SK-N-SH (cell line): ENCODE measurements around the gene SLAIN1. TPM values are rescaled to one million over a fixed set of nuclear protein-coding genes. Genes with fewer than 3 reads are reported as not detected.

Experiments used
- CTCF ChIA-PET: fragments of 300-600, 350-600 bp; formaldehyde crosslinking; extraction: SDS; loops from one replicate; lab custom pipeline; 2021; lab: Yijun Ruan, JAX
- POLR2A ChIA-PET: fragments of 350-600 bp; sonication (Branson Sonifier 250); formaldehyde crosslinking; extraction: SDS; loops from one replicate; lab custom pipeline; 2020; ENCODE audit warnings: antibody characterized with exemption, inconsistent platforms; lab: Yijun Ruan, JAX
- DNase-seq: peaks from one replicate; pipeline ENCODE4 v3.0.0; 2012
- H2AFZ ChIP-seq: fragments of 200-600 bp; sonication (generic); 2 replicates; pipeline ENCODE4 v1.8.1; 2016; ENCODE audit warnings: antibody characterized with exemption, mild to moderate bottlenecking, low read depth
- H3F3A ChIP-seq: fragments of 200-600 bp; sonication (generic); replicated peaks from 2 replicates; pipeline ENCODE3; 2016; ENCODE audit warnings: antibody characterized with exemption, mild to moderate bottlenecking; ENCODE audit not compliant: insufficient read depth
- H3K27ac ChIP-seq, 2 experiments: fragments of 200-500 bp in 1 of 2; fragments of 200-600 bp in 1 of 2; sonication (Bioruptor generic) in 1 of 2; sonication (generic), shearing (Covaris generic) in 1 of 2; 2 replicates each; pipeline versions ENCODE4 v1.5.1 to v1.6.1; 2014 to 2016; ENCODE audit warnings: low read depth in 2 of 2, inconsistent platforms in 1 of 2, low read length in 1 of 2, mild to moderate bottlenecking in 1 of 2, mixed read lengths in 1 of 2
- H3K27me3 ChIP-seq: fragments of 200-600 bp; sonication (generic), shearing (Covaris generic); 2 replicates; pipeline ENCODE4 v1.6.1; 2016; ENCODE audit warnings: mixed run types; ENCODE audit not compliant: insufficient read depth
- H3K36me3 ChIP-seq, 2 experiments: fragments of 200-500 bp in 1 of 2; fragments of 200-600 bp in 1 of 2; sonication (Bioruptor generic) in 1 of 2; sonication (generic) in 1 of 2; replicated peaks in 1 of 2; 2 replicates each; pipeline versions ENCODE3 to v1.5.1; 2014 to 2016; ENCODE audit warnings: low read length in 1 of 2, mild to moderate bottlenecking in 1 of 2; ENCODE audit not compliant: insufficient read depth in 2 of 2, control insufficient read depth in 1 of 2
- H3K4me1 ChIP-seq, 2 experiments: fragments of 200-500 bp in 1 of 2; fragments of 200-600 bp in 1 of 2; sonication (Bioruptor generic) in 1 of 2; sonication (generic), shearing (Covaris generic) in 1 of 2; 2 replicates each; pipeline versions ENCODE4 v1.5.1 to v1.6.1; 2014 to 2016; ENCODE audit warnings: low read depth in 1 of 2, low read length in 1 of 2, mixed run types in 1 of 2; ENCODE audit not compliant: insufficient read depth in 2 of 2, control insufficient read depth in 1 of 2
- H3K4me2 ChIP-seq: fragments of 200-600 bp; sonication (generic), shearing (Covaris generic); 2 replicates; pipeline ENCODE4 v1.6.1; 2017; ENCODE audit warnings: mixed run types
- H3K4me3 ChIP-seq, 2 experiments: fragments of 200-500 bp in 1 of 2; fragments of 200-600 bp in 1 of 2; sonication (Bioruptor generic) in 1 of 2; sonication (generic), shearing (Covaris generic) in 1 of 2; 2 replicates each; pipeline versions ENCODE4 v1.5.1 to v1.8.1; 2014 to 2016; ENCODE audit warnings: low read depth in 2 of 2, inconsistent platforms in 1 of 2, low read length in 1 of 2, mild to moderate bottlenecking in 1 of 2, mixed read lengths in 1 of 2, moderate library complexity in 1 of 2
- H3K79me2 ChIP-seq: fragments of 200-600 bp; sonication (generic); 2 replicates; pipeline ENCODE4 v1.8.1; 2017; ENCODE audit warnings: mild to moderate bottlenecking; ENCODE audit not compliant: insufficient read depth
- H3K9ac ChIP-seq: fragments of 200-600 bp; sonication (generic); 2 replicates; pipeline ENCODE4 v1.6.1; 2017; ENCODE audit warnings: mixed run types
- H3K9me2 ChIP-seq: fragments of 200-600 bp; sonication (generic); 2 replicates; pipeline ENCODE4 v1.6.1; 2017; ENCODE audit warnings: mixed run types
- H3K9me3 ChIP-seq: fragments of 200-600 bp; sonication (generic); 2 replicates; pipeline ENCODE4 v1.6.1; 2017; ENCODE audit warnings: mixed run types, mild to moderate bottlenecking, moderate library complexity
- H4K20me1 ChIP-seq: fragments of 200-600 bp; sonication (generic); 2 replicates; pipeline ENCODE4 v1.6.1; 2017; ENCODE audit warnings: mild to moderate bottlenecking, mixed run types; ENCODE audit not compliant: insufficient read depth
- CHD2 ChIP-seq: fragments of 150-350 bp; IDR thresholded peaks from 2 replicates; pipeline ENCODE4 v1.6.1; 2018; ENCODE audit warnings: low read length; ENCODE audit not compliant: partially characterized antibody
- CTCF ChIP-seq: fragments of 200-600 bp; sonication (generic); IDR thresholded peaks from 2 replicates; pipeline ENCODE4 v1.6.1; 2017; ENCODE audit warnings: antibody characterized with exemption, mild to moderate bottlenecking, moderate library complexity
- EP300 ChIP-seq, 2 experiments: IDR thresholded peaks; 2 replicates each; pipeline versions ENCODE4 v1.4.0 to v1.6.1; 2012; ENCODE audit warnings: borderline replicate concordance in 1 of 2, low read depth in 1 of 2, low read length in 1 of 2
- EZH2phosphoT487 ChIP-seq: fragments of 200-600 bp; sonication (generic); IDR thresholded peaks from 2 replicates; pipeline ENCODE4 v1.6.1; 2017; ENCODE audit warnings: low read depth, mixed run types, mild to moderate bottlenecking, antibody characterized with exemption, moderate library complexity, borderline replicate concordance
- FOSL2 ChIP-seq: IDR thresholded peaks from 2 replicates; pipeline ENCODE4 v1.4.0; 2012; ENCODE audit warnings: low read depth, mild to moderate bottlenecking, moderate library complexity, borderline replicate concordance
- FOXJ3 ChIP-seq: sonication (generic); formaldehyde crosslinking; IDR thresholded peaks from 2 replicates; pipeline ENCODE4 v1.5.1; 2020; ENCODE audit warnings: mild to moderate bottlenecking, missing genetic modification reagents
- FOXM1 ChIP-seq: IDR thresholded peaks from 2 replicates; pipeline ENCODE4 v1.4.0; 2012; ENCODE audit warnings: low read depth, mild to moderate bottlenecking
- GABPA ChIP-seq: IDR thresholded peaks from 2 replicates; pipeline ENCODE4 v1.4.0; 2012; ENCODE audit warnings: low read depth, mild to moderate bottlenecking
- IRF3 ChIP-seq: fragments of 150-350 bp; IDR thresholded peaks from 2 replicates; pipeline ENCODE4 v1.6.1; 2016; ENCODE audit warnings: mild to moderate bottlenecking, low read depth, low read length
- JUND ChIP-seq: IDR thresholded peaks from 2 replicates; pipeline ENCODE4 v1.4.0; 2012
- MEF2A ChIP-seq: IDR thresholded peaks from 2 replicates; pipeline ENCODE4 v1.4.0; 2012; ENCODE audit warnings: low read depth, borderline replicate concordance
- PBX3 ChIP-seq: IDR thresholded peaks from 2 replicates; pipeline ENCODE4; 2012
- RXRA ChIP-seq: IDR thresholded peaks from 2 replicates; pipeline ENCODE4 v1.4.0; 2012; ENCODE audit warnings: low read depth, mild to moderate bottlenecking, borderline replicate concordance
- SMC3 ChIP-seq: IDR thresholded peaks from 2 replicates; pipeline ENCODE4 v1.6.1; 2012; ENCODE audit warnings: low read depth, low read length, improper control_type of control experiment
- TAF1 ChIP-seq: IDR thresholded peaks from 2 replicates; pipeline ENCODE4 v1.6.1; 2012; ENCODE audit warnings: low read depth, mild to moderate bottlenecking, low read length, moderate library complexity, borderline replicate concordance
- TCF12 ChIP-seq: IDR thresholded peaks from 2 replicates; pipeline ENCODE4 v1.4.0; 2012
- TEAD4 ChIP-seq: IDR thresholded peaks from 2 replicates; pipeline ENCODE4 v1.4.0; 2012; ENCODE audit warnings: mild to moderate bottlenecking, borderline replicate concordance; ENCODE audit not compliant: insufficient read depth
- YY1 ChIP-seq: IDR thresholded peaks from 2 replicates; pipeline ENCODE4 v1.4.0; 2012; ENCODE audit warnings: low read depth, mild to moderate bottlenecking
- ZBTB33 ChIP-seq: IDR thresholded peaks from 2 replicates; pipeline ENCODE4 v1.4.0; 2012; ENCODE audit warnings: low read depth, borderline replicate concordance
- WGBS: methylation state at CpG from one replicate; pipeline ENCODE4 v1.1.6; 2017; ENCODE audit warnings: low lambda C conversion rate; 5-methylcytosine and 5-hydroxymethylcytosine counted together
- polyA plus RNA-seq, 3 experiments: library from polyadenylated mRNA; depleted of rRNA; stranded (reverse); fragments of >200 nt; gene quantifications; 2 replicates each; pipeline ENCODE4 v1.2.3, GENCODE V29; 2012

SLAIN1 gene
- polyA plus RNA-seq, 1 of the 3 experiments (the other 2 are of a cell fraction) = 1.6 TPM

GRCh38 chr13:77693449-77693940, 4.0 kb upstream of the SLAIN1 start:
- ChIA-PET CTCF (no interaction called here), POLR2A (no interaction called here)
- 29% methylated on average over 2 of the region's 2 CpGs for WGBS

GRCh38 chr13:77696006-77696878, 1.2 kb upstream of the SLAIN1 start:
- Histone ChIP-seq H3K27ac (no peak overlapping the region), H3K4me1 (peaks cover 0 to 22% of the 10 kb centered on the region in 2 experiments; a peak in 3 of 4 replicates), H3K27me3 (peaks cover 10% of the 10 kb centered on the region; the same call in 1 of the 2 replicates), H4K20me1 (no peaks in the 10 kb centered on the region), H3K4me2 (no peak overlapping the region), H3F3A (no peaks in the 10 kb centered on the region), H3K4me3 (peak overlapping the region in 1 of 2 experiments; percentile 31; a peak in 1 of 4 replicates), H3K9me2 (0 out of 2 replicates have a peak, but pooled peaks cover 2% of the 10 kb centered on the region), H3K36me3 (no peaks in the 10 kb centered on the region), H3K9me3 (no peaks in the 10 kb centered on the region), H3K9ac (no peak overlapping the region), H2AFZ (no peak overlapping the region), H3K79me2 (no peaks in the 10 kb centered on the region)
- WGBS = 7% methylated on average over 9 of the region's 9 CpGs
- POLR2A ChIA-PET = no interaction called here
- CTCF ChIA-PET = interaction anchor here (0.6 to 2.3 kb wide), 3 partner anchors 29 to 103 kb away, joined by 3 to 9 read pairs (median 7); no protein-coding TSS in a partner anchor
- peak; percentile 45 for DNase-seq
- TF ChIP-seq EP300 (IDR thresholded peaks at IDR 0.05; ENCODE audit: borderline replicate concordance in 1 of 2, low read depth in 1 of 2, low read length in 1 of 2) (no peak), JUND (no peak), CTCF (no peak), PBX3 (no peak), FOXM1 (no peak), SMC3 (no peak), ZBTB33 (no peak), TAF1 (no peak)

More at GRCh38 chr13:77693449-77693940, 4.0 kb upstream of the SLAIN1 start:
- H3K27ac ChIP-seq = no peak overlapping the region
- no peaks in the 10 kb centered on the region for H3F3A ChIP-seq
- no peaks in the 10 kb centered on the region for H4K20me1 ChIP-seq
- no peak overlapping the region for H3K4me3 ChIP-seq
- no peak overlapping the region for H3K4me2 ChIP-seq
- H2AFZ ChIP-seq = no peak overlapping the region
- no peak for DNase-seq
- H3K79me2 ChIP-seq = no peaks in the 10 kb centered on the region
- no peak overlapping the region for H3K9ac ChIP-seq
- no peaks in the 10 kb centered on the region for H3K9me3 ChIP-seq
- H3K9me2 ChIP-seq = no peaks in the 10 kb centered on the region
- H3K27me3 ChIP-seq = peaks cover 10% of the 10 kb centered on the region
- no peak for TF ChIP-seq TCF12
- TF ChIP-seq RXRA = no peak
- TF ChIP-seq IRF3 = no peak
- no peak for TF ChIP-seq EP300 (IDR thresholded peaks at IDR 0.05; ENCODE audit: borderline replicate concordance in 1 of 2, low read depth in 1 of 2, low read length in 1 of 2)
- TF ChIP-seq EZH2phosphoT487 = no peak
- no peak for TF ChIP-seq CHD2
- no peak for TF ChIP-seq TEAD4
- no peak for TF ChIP-seq GABPA
- no peak for TF ChIP-seq PBX3
- no peak for TF ChIP-seq FOXJ3
- TF ChIP-seq MEF2A = no peak
- TF ChIP-seq FOSL2 = no peak
- no peak for TF ChIP-seq YY1
- no peak for TF ChIP-seq SMC3
- peaks cover 0 to 23% of the 10 kb centered on the region in 2 experiments; a peak in 3 of 4 replicates for H3K4me1 ChIP-seq
- H3K36me3 ChIP-seq = no peaks in the 10 kb centered on the region
